Measurements from ENCODE around the gene TRAF2. TPM values are rescaled to one million over a fixed set of nuclear protein-coding genes. Genes with fewer than 3 reads are reported as not detected.

TRAF2 gene
- total RNA-seq, 1 experiment from 2014 or later: 11.5 TPM

GRCh38 chr9:136958473-136958872, 72.2 kb downstream of the TRAF2 start:
- no TSS peak for BruUV-seq (replicated peaks)

GRCh38 chr9:136958898-136959850, 72.9 kb downstream of the TRAF2 start:
- H3K9me3 ChIP-seq (ENCODE audit: low read length): no peaks in the 10 kb centered on the region
- no peaks in the 10 kb centered on the region for H3K9me2 ChIP-seq (replicated peaks; ENCODE audit: low read length)
- H3K4me1 ChIP-seq (ENCODE audit: insufficient read depth, low read length): peaks cover 2% of the 10 kb centered on the region
- ChIA-PET CTCF (no interaction called here), POLR2A (ENCODE audit: unreplicated experiment) (no interaction called here)
- no peak for TF ChIP-seq EZH2phosphoT487 (IDR thresholded peaks at IDR 0.05; ENCODE audit: borderline replicate concordance, low read length)
- no peak for TF ChIP-seq CTCF (conservative IDR thresholded peaks at IDR 0.05; ENCODE audit: low read depth, low read length)
- TF ChIP-seq EZH2 (IDR thresholded peaks at IDR 0.05; ENCODE audit: low read length, unreplicated experiment): no peak
- DNase-seq (no peak), ATAC-seq (no peak)
- no peaks in the 10 kb centered on the region for H3K36me3 ChIP-seq (ENCODE audit: low read depth, low read length)
- H3K4me3 ChIP-seq (ENCODE audit: low read length): no peak overlapping the region
- H3K79me2 ChIP-seq (ENCODE audit: low read length): no peaks in the 10 kb centered on the region
- intact Hi-C loops (cut with micrococcal nuclease): no loop called here
- no peak overlapping the region for H2AFZ ChIP-seq (ENCODE audit: low read length)
- H3K27me3 ChIP-seq (ENCODE audit: low read length): no peaks in the 10 kb centered on the region
- H3F3A ChIP-seq (ENCODE audit: low read length, unreplicated experiment): no peaks in the 10 kb centered on the region
- BruUV-seq (replicated peaks): no TSS peak
- H3K4me2 ChIP-seq (ENCODE audit: low read length): no peak overlapping the region
- H3K9ac ChIP-seq (ENCODE audit: low read length): no peak overlapping the region
- no peaks in the 10 kb centered on the region for H4K20me1 ChIP-seq (ENCODE audit: low read length)
- H3K27ac ChIP-seq (ENCODE audit: low read length): no peak overlapping the region

More at GRCh38 chr9:136958473-136958872, 72.2 kb downstream of the TRAF2 start:
- ChIA-PET CTCF (no interaction called here), POLR2A (ENCODE audit: unreplicated experiment) (no interaction called here)
- Histone ChIP-seq H4K20me1 (ENCODE audit: low read length) (no peaks in the 10 kb centered on the region), H3K27me3 (ENCODE audit: low read length) (no peaks in the 10 kb centered on the region), H2AFZ (ENCODE audit: low read length) (no peak overlapping the region), H3K36me3 (ENCODE audit: low read depth, low read length) (no peaks in the 10 kb centered on the region), H3K4me2 (ENCODE audit: low read length) (no peak overlapping the region), H3K9me2 (replicated peaks; ENCODE audit: low read length) (no peaks in the 10 kb centered on the region), H3K9ac (ENCODE audit: low read length) (no peak overlapping the region), H3F3A (ENCODE audit: low read length, unreplicated experiment) (no peaks in the 10 kb centered on the region), H3K79me2 (ENCODE audit: low read length) (no peaks in the 10 kb centered on the region), H3K4me1 (ENCODE audit: insufficient read depth, low read length) (no peaks in the 10 kb centered on the region), H3K9me3 (ENCODE audit: low read length) (no peaks in the 10 kb centered on the region), H3K4me3 (ENCODE audit: low read length) (no peak overlapping the region), H3K27ac (ENCODE audit: low read length) (no peak overlapping the region)
- DNase-seq (no peak), ATAC-seq (no peak)
- TF ChIP-seq EZH2phosphoT487 (IDR thresholded peaks at IDR 0.05; ENCODE audit: borderline replicate concordance, low read length) (no peak), CTCF (conservative IDR thresholded peaks at IDR 0.05; ENCODE audit: low read depth, low read length) (no peak), EZH2 (IDR thresholded peaks at IDR 0.05; ENCODE audit: low read length, unreplicated experiment) (no peak)
- intact Hi-C loops (cut with micrococcal nuclease): no loop called here

Measured in PC-3 (cell line).